GM12892 (cell line): Measurements from ENCODE around the gene SOX11.

ENCODE experiments used
- POLR2A ChIP-seq: IDR thresholded peaks from 2 replicates; pipeline ENCODE4 v1.6.1; 2011; ENCODE audit warnings: low read depth, low read length, control low read depth
- POLR2AphosphoS5 ChIP-seq: IDR thresholded peaks from 2 replicates; pipeline ENCODE4 v1.6.1; 2011; ENCODE audit warnings: low read depth, low read length, control low read depth
- TAF1 ChIP-seq: IDR thresholded peaks from 2 replicates; pipeline ENCODE4 v1.6.1; 2011; ENCODE audit warnings: low read depth, mild to moderate bottlenecking, control low read depth, low read length, borderline replicate concordance

GRCh38 chr2:5720426-5720825 lies 28.2 kb downstream of the SOX11 start:
- TF ChIP-seq POLR2AphosphoS5 (no peak), POLR2A (no peak), TAF1 (no peak)
